BJ (cell line): ENCODE data around the gene STIM1. TPM values are rescaled to one million over a fixed set of nuclear protein-coding genes. Genes with fewer than 3 reads are reported as not detected.

Experiments
- CTCF ChIA-PET: fragments of 350-600 bp; formaldehyde crosslinking; extraction: SDS; loops from one replicate; lab custom pipeline; 2021; ENCODE audit warnings: antibody characterized with exemption, inconsistent platforms; lab: Yijun Ruan, JAX
- POLR2A ChIA-PET: fragments of 300-600 bp; sonication (Branson Sonifier 250); formaldehyde crosslinking; extraction: SDS; loops from one replicate; lab custom pipeline; 2021; ENCODE audit warnings: antibody characterized with exemption; lab: Charles Lee
- DNase-seq: peaks from one replicate; pipeline ENCODE4 v3.0.0-alpha.2; 2011; ENCODE audit warnings: low read depth
- H3K27me3 ChIP-seq: 2 replicates; pipeline ENCODE4 v1.6.0; 2011; ENCODE audit warnings: low read length; ENCODE audit not compliant: control insufficient read depth, insufficient read depth
- H3K36me3 ChIP-seq: 2 replicates; pipeline ENCODE4 v1.5.1; 2011; ENCODE audit warnings: low read length; ENCODE audit not compliant: control insufficient read depth, insufficient read depth
- H3K4me3 ChIP-seq: 2 replicates; pipeline ENCODE4 v1.5.1; 2011; ENCODE audit warnings: low read depth, mild to moderate bottlenecking, control low read depth, low read length
- polyA plus RNA-seq: library from polyadenylated mRNA; depleted of rRNA; stranded (reverse); fragments of >200 nt; gene quantifications from 2 replicates; pipeline ENCODE4 v1.2.3, GENCODE V29; 2011
- TF ChIP-seq, protein P1 (sequence below): IDR thresholded peaks from 2 replicates; pipeline ENCODE4 v1.5.1; 2011; ENCODE audit warnings: low read depth, mild to moderate bottlenecking, control low read depth, inconsistent platforms, low read length, moderate library complexity; ENCODE audit not compliant: insufficient read depth

STIM1 gene
- polyA plus RNA-seq, 1 experiment: 54.6 TPM

- ChIA-PET CTCF (interaction anchor here (0.5 to 1.3 kb wide), 2 partner anchors 11 kb away, joined by 3 to 8 read pairs; partner anchors contain the start of gene STIM1), POLR2A (no interaction called here)
- DNase-seq: no peak
- H3K4me3 ChIP-seq: no peak overlapping the region
- TF ChIP-seq, protein P1, sequence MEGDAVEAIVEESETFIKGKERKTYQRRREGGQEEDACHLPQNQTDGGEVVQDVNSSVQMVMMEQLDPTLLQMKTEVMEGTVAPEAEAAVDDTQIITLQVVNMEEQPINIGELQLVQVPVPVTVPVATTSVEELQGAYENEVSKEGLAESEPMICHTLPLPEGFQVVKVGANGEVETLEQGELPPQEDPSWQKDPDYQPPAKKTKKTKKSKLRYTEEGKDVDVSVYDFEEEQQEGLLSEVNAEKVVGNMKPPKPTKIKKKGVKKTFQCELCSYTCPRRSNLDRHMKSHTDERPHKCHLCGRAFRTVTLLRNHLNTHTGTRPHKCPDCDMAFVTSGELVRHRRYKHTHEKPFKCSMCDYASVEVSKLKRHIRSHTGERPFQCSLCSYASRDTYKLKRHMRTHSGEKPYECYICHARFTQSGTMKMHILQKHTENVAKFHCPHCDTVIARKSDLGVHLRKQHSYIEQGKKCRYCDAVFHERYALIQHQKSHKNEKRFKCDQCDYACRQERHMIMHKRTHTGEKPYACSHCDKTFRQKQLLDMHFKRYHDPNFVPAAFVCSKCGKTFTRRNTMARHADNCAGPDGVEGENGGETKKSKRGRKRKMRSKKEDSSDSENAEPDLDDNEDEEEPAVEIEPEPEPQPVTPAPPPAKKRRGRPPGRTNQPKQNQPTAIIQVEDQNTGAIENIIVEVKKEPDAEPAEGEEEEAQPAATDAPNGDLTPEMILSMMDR: no peak
- H3K36me3 ChIP-seq: no peaks in the 10 kb centered on the region
- H3K27me3 ChIP-seq: no peaks in the 10 kb centered on the region
Observed at GRCh38 chr11:3866206-3866605, 10.7 kb downstream of the STIM1 start.

GRCh38 chr11:3866836-3867208, 11.4 kb downstream of the STIM1 start:
- ChIA-PET POLR2A (no interaction called here), CTCF (interaction anchor here (1.1 to 1.3 kb wide), 2 partner anchors 12 to 206 kb away, joined by 4 to 8 read pairs; partner anchors contain the start of gene STIM1)
- TF ChIP-seq, protein P1: no peak
- Histone ChIP-seq H3K4me3 (no peak overlapping the region), H3K27me3 (no peaks in the 10 kb centered on the region), H3K36me3 (no peaks in the 10 kb centered on the region)
- no peak for DNase-seq

- CTCF ChIA-PET: interaction anchor here (1.1 to 2.8 kb wide), 5 partner anchors 12 to 205 kb away, joined by 3 to 13 read pairs (median 5); partner anchors contain the start of gene STIM1
- TF ChIP-seq, protein P1: no peak
- POLR2A ChIA-PET: no interaction called here
Observed at GRCh38 chr11:3867209-3868091, 12.0 kb downstream of the STIM1 start.

DNA sequence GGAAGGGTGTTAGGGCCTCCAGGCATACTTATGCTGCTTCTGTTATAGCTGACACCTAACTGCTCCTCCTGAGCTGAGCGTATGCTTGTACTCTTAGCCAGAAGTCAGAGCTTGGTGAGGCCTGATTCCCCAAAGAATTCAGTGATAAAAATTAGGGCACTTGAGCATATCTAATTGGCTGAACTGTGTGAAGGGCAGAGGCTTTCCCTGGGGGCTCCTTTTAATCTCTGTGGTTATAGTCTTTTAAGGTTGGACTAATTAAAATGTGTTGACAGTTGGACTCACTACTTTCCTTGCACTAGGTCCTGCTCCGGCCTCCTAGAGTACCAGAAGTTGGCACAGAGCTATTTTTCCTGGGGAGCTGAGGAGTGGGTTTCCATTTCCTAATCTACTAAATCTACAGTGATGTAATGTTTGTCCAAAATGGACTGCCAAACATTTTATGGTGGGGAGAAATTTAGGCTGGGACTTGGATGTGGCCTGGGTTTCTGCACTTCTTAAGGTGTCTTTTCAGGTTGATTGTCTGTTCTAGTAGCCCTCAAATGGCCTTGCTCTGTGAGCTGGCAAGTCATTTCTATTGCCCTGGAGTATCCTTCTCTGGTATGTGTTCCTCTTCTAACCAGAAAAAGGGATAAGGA, 18.4 kb downstream of the STIM1 start:
- ChIA-PET CTCF (interaction anchor here (0.9 to 1.8 kb wide), 4 partner anchors 9 to 22 kb away, joined by 3 to 6 read pairs (median 3); partner anchors contain the start of gene STIM1), POLR2A (no interaction called here)
- Histone ChIP-seq H3K36me3 (no peaks in the 10 kb centered on the region), H3K27me3 (no peaks in the 10 kb centered on the region), H3K4me3 (no peak overlapping the region)
- TF ChIP-seq, protein P1: no peak
- DNase-seq: no peak

More at GRCh38 chr11:3867209-3868091, 12.0 kb downstream of the STIM1 start:
- DNase-seq: no peak
- H3K4me3 ChIP-seq: no peak overlapping the region
- H3K27me3 ChIP-seq: no peaks in the 10 kb centered on the region
- H3K36me3 ChIP-seq: no peaks in the 10 kb centered on the region

GRCh38 chr11:3876613-3877012, 21.1 kb downstream of the STIM1 start:
- Histone ChIP-seq H3K4me3 (no peak overlapping the region), H3K36me3 (no peaks in the 10 kb centered on the region), H3K27me3 (no peaks in the 10 kb centered on the region)
- DNase-seq: no peak
- TF ChIP-seq, protein P1: no peak
- ChIA-PET POLR2A (no interaction called here), CTCF (interaction anchor here (1.1 to 2.1 kb wide), 4 partner anchors 12 to 95 kb away, joined by 3 to 8 read pairs (median 4); partner anchors contain the start of gene STIM1)
